Calu3 (cell line): Measurements from ENCODE around the gene CCDC158. TPM values are rescaled to one million over a fixed set of nuclear protein-coding genes. Genes with fewer than 3 reads are reported as not detected.

ENCODE experiments used
- BruUV-seq: library from RNA; stranded (reverse); fragments of 400-500 nt; replicated peaks from 2 replicates; lab custom pipeline; 2021; lab: Mats Ljungman, UMichigan
- CTCF ChIA-PET: fragments of 300-600 bp; sonication (Branson Sonifier 250); formaldehyde crosslinking; loops from one replicate; lab custom pipeline; 2022; ENCODE audit warnings: antibody characterized with exemption; lab: Charles Lee
- DNase-seq: peaks from one replicate; pipeline ENCODE4 v3.0.0; 2022
- H3K27ac Mint-ChIP-seq: one replicate; pipeline ENCODE4 v1.8.0; 2022; ENCODE audit warnings: mixed read lengths; ENCODE audit not compliant: unreplicated experiment
- H3K27me3 Mint-ChIP-seq: one replicate; pipeline ENCODE4 v1.8.0; 2022; ENCODE audit warnings: mixed read lengths; ENCODE audit not compliant: unreplicated experiment
- H3K36me3 Mint-ChIP-seq: one replicate; pipeline ENCODE4 v1.8.0; 2022; ENCODE audit warnings: mild to moderate bottlenecking, moderate library complexity, mixed read lengths; ENCODE audit not compliant: insufficient read depth, unreplicated experiment
- H3K4me1 Mint-ChIP-seq: one replicate; pipeline ENCODE4 v1.8.0; 2022; ENCODE audit warnings: mild to moderate bottlenecking, low read depth, mixed read lengths; ENCODE audit not compliant: unreplicated experiment
- H3K4me3 Mint-ChIP-seq: one replicate; pipeline ENCODE4 v1.8.0; 2022; ENCODE audit warnings: mild to moderate bottlenecking, low read depth, moderate library complexity, mixed read lengths; ENCODE audit not compliant: unreplicated experiment
- H3K9me3 Mint-ChIP-seq: one replicate; pipeline ENCODE4 v1.8.0; 2022; ENCODE audit warnings: low read depth, mixed read lengths; ENCODE audit not compliant: unreplicated experiment
- CTCF ChIP-seq: fragments of 200-600 bp; IDR thresholded peaks from one replicate; pipeline ENCODE4 v1.8.0; 2022; ENCODE audit warnings: antibody characterized with exemption; ENCODE audit not compliant: unreplicated experiment
- intact Hi-C: fragments of 100-400 bp; cut with micrococcal nuclease; formaldehyde crosslinking; loops from one replicate; pipeline ENCODE4 v1.10.0; 2022; ENCODE audit not compliant: unreplicated experiment
- total RNA-seq: library from RNA; stranded (reverse); gene quantifications from 2 replicates; pipeline ENCODE4 v1.2.3, GENCODE V29; 2022

CCDC158 gene
- total RNA-seq, 1 experiment from 2014 or later = not detected

- Mint-ChIP-seq H3K4me3 (no peak overlapping the region), H3K27ac (no peak overlapping the region), H3K9me3 (peaks cover 3% of the 10 kb centered on the region), H3K36me3 (no peaks in the 10 kb centered on the region), H3K27me3 (peaks cover 22% of the 10 kb centered on the region), H3K4me1 (no peaks in the 10 kb centered on the region)
- TF ChIP-seq CTCF = no peak
- CTCF ChIA-PET = no interaction called here
- intact Hi-C loops = no loop called here
- BruUV-seq = no TSS peak
- DNase-seq = no peak
Measured at GRCh38 chr4:76357981-76358380, 63.0 kb downstream of the CCDC158 start.

- CTCF ChIA-PET = interaction anchor here (0.7 to 1.4 kb wide), 2 partner anchors 10 to 1047 kb away, joined by 3 read pairs; no protein-coding TSS in a partner anchor
- DNase-seq = no peak
- no peaks in the 10 kb centered on the region for H3K36me3 Mint-ChIP-seq
- no TSS peak for BruUV-seq
- no peak overlapping the region for H3K4me3 Mint-ChIP-seq
- no peak overlapping the region for H3K27ac Mint-ChIP-seq
- no peak for TF ChIP-seq CTCF
- no peaks in the 10 kb centered on the region for H3K9me3 Mint-ChIP-seq
- no peaks in the 10 kb centered on the region for H3K4me1 Mint-ChIP-seq
- intact Hi-C loops = no loop called here
- H3K27me3 Mint-ChIP-seq = peaks cover 22% of the 10 kb centered on the region
Measured at GRCh38 chr4:76354517-76355473, 66.1 kb downstream of the CCDC158 start.

- no peak for DNase-seq
- CTCF ChIA-PET = no interaction called here
- intact Hi-C loops = no loop called here
- H3K36me3 Mint-ChIP-seq = no peaks in the 10 kb centered on the region
- H3K9me3 Mint-ChIP-seq = no peaks in the 10 kb centered on the region
- H3K27ac Mint-ChIP-seq = no peak overlapping the region
- BruUV-seq = no TSS peak
- H3K27me3 Mint-ChIP-seq = no peaks in the 10 kb centered on the region
- H3K4me1 Mint-ChIP-seq = peaks cover 11% of the 10 kb centered on the region
- H3K4me3 Mint-ChIP-seq = no peak overlapping the region
- no peak for TF ChIP-seq CTCF
Measured at GRCh38 chr4:76342803-76343202, 78.1 kb downstream of the CCDC158 start.

GRCh38 chr4:76342191-76342590 lies 78.8 kb downstream of the CCDC158 start:
- H3K36me3 Mint-ChIP-seq = no peaks in the 10 kb centered on the region
- H3K4me1 Mint-ChIP-seq = peaks cover 11% of the 10 kb centered on the region
- CTCF ChIA-PET = no interaction called here
- no peaks in the 10 kb centered on the region for H3K9me3 Mint-ChIP-seq
- intact Hi-C loops = no loop called here
- H3K27me3 Mint-ChIP-seq = no peaks in the 10 kb centered on the region
- H3K4me3 Mint-ChIP-seq = no peak overlapping the region
- BruUV-seq = no TSS peak
- no peak overlapping the region for H3K27ac Mint-ChIP-seq
- no peak for DNase-seq
- TF ChIP-seq CTCF = no peak
